GM21423 (cell line): Measurements from ENCODE around the gene ACP7.
"Not testable (repeated sequence)": the region's sequence is repeated elsewhere in the genome, so short reads cannot be mapped to it uniquely, and the experiment has no call there.

Experiments used
- ATAC-seq: cut with Tn5 transposase; IDR thresholded peaks from one replicate; pipeline ENCODE4 v1.9.1; 2021; ENCODE audit warnings: mild to moderate bottlenecking, moderate library complexity; ENCODE audit not compliant: unreplicated experiment

The ACP7 gene

DNA sequence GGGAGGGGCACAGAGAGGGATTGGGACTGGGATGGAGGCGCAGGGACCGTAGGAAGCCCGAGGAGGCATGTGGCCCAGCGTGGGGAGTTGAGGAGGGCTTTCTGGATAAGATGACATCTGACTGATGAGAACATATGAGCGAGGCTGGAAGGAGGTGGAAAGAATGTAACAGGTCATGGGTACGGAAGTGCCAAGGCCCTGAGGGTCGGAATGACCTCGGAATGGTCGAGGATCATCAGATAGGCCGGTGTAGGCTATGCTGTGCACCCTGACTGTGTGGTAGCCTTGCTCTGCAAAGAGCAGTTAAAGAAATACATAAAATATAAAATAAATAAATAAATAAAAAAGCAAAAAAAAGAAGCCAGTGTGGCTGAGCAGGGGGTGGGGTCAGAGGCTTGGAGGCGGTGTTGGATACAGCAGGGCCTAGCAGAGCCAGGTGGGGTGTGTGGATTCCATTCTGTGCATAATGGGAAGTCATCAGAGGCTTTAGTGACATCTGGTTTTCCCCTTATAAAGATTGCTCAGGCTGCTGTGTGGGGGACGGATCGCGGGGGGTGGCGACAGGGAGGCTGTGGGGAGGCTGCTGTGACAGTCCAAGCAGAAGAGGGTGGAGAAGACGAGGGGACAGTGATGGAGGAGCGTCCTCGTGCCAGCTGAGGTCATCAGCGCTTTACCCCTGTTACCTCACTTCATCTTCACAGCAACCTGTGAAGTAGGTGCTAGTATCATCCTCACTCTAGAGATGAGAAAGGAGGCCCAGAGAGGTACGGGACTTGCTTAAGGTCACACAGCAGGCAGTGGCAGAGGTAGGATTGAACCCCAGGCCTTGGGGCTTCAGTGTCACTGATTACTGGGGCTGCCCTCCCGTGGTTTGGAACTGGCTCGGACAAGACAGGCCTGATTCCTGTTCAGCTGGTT is 46.4 kb downstream of the ACP7 start:
- no peak for ATAC-seq

DNA sequence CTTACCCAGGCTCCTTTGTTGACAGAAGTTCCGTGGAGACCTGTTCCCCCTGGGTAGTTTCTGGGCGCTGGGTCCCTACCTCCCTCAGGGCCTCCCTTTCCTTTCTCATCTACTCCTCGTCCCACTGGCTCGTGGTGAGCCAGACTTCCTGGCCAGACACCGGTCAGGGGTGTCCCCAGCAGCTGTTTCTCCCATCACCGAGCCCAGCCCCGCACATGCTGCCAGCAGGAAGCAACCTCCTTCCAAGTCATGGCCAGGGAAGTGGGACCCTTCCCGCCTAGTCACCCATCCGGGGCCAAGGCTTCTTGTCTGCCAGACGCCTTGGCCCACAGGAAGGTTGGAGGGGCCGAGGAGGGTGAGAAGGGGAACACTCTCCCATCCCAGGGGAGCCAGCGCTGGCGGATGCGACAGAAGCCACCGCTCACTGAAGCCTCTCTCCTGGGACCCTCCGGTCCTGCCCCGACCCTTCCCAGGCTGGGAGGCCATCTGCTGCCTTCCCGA is 47.1 kb downstream of the ACP7 start:
- no peak for ATAC-seq

DNA sequence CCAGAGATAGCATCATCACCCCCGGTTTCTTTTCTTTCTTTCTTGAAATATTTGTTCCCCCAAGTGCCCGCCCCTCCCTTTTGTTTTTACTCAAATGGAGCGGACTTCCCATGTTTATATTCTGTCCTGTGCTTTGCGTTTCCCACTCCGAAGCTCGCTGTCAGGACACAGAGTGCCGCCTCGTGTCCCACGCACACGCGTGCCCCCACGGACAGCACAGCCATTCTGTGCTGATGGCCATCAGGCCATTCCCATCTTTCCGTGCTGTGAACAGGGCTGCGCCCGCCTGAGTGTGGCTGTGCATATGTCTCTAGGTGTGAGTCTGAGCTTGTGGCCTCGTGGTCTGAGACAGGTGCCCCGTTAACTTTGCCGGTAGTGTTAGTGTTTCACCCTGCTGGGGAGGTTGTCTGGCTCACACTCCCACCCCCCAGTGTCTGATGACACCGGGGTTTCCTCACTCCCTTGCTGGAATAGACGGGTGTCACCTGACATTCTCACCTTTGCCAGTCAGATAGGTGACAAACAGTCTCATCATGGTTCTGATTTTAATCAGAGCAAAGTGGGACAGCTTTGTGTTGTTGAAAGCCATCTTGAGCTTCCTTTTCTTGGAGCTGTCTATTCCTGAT is 48.3 kb downstream of the ACP7 start:
- no peak for ATAC-seq

DNA sequence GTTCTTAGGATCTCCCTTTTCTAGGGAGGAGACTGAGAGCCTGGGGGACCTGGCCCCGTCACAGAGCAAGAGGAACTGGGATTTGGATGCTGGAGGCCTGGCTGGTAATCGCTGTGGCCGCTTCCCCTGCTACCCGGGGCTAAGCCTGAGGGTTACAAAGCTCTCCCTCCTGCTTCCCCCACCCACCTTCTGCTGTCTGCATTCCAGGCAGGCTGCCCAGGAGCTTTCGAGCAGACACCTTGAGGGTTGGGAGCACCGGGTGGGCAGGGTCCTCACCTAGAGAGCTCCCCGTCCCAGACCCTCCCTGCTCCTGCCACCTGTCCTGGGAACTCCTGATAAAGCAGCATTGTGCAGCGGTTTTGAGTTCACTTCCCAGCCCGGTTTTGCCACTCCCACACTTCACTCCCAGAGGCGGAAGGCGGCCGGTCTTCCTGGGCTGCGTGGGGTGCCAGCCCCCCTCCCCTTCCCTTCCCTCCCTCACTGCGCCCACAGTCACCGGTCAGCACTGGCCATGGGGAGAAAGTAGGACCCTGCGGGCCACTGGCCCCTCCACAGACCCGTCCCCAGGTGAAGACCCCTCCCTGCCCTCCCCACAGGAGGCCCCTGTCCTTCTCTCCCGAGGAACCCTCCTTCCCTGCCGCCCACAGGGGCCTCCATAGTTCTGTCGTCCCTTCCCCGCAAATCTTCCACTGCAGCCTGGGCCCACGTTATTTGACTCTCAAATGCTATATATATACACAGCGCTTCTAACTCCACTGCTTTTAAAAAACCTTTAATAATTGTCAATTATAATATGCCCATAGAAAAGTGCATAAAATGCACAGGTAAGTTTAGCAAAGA is 49.5 kb downstream of the ACP7 start:
- no peak for ATAC-seq

DNA sequence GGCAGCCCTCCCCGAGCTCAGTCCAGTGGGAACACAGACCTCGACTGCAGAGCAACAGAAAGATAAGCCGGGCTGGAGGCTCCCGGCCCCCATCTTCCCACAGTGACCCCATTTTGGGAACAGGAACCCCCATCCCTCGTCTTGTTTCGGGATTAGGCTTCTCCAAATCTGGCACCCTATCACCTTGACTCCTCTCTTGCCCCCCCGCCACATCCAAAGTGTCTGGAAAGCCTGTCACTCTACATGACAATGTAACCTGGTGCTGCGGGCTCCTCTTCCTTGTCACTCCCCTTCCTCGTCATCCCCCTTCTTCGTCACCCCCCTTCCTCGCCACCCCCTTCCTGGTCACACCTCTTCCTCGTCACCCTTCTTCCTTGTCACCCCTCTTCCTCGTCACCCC is 51.5 kb downstream of the ACP7 start:
- ATAC-seq, result no peak

DNA sequence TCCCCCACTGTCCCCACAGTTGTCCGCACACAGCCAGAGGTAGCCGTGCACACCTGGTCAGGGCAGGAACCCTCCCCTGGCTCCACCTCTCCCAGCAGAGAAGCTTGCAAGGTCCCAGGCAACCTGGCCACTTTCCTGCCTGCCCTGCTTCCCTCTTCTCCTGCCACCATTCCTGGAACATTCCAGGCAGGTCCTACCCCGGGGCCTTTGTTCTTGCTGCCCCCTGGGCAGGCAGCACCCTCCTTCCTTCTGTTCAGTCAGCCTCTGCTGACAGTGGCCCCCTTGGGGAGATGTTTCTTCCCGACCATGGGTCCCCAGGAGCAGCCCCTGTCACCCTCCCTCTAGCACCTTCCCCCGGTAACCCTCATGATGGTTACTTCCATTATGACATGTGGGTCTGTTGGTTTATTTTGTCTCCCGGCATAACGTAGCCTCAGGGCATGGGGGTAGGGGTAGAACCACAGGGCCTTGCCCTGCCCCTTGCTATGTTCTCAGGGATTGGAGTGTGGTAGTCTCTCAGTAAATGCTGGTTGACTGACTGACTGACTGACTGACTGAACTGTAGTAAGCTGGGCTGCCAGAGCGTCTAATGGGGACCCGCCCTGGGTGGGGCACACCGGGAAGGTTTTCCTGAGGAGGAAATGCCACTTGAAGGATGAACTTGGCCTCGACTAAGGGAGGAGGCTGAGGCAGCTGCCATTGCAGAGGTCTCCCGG is 52.2 kb downstream of the ACP7 start:
- ATAC-seq, result no peak

DNA sequence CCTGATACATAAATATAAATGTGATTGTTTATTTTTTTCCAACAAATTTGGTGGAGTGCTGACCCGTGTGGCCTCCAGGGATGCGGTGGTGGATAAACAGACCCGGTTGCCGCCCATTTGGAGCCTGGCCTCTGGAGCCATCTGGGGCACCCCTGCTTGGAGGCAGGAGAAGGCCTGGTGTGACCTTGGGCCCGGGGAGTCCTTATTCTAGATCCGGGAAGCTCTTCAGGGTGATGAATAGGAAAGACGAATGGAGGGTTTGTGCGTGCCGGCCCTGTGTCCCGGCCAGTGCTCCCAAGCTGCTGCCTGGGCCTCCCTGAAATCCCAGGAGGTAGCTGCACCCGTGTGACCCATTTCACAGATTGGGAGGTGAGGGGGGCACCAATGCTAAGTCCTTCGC is 53.0 kb downstream of the ACP7 start:
- no peak for ATAC-seq

DNA sequence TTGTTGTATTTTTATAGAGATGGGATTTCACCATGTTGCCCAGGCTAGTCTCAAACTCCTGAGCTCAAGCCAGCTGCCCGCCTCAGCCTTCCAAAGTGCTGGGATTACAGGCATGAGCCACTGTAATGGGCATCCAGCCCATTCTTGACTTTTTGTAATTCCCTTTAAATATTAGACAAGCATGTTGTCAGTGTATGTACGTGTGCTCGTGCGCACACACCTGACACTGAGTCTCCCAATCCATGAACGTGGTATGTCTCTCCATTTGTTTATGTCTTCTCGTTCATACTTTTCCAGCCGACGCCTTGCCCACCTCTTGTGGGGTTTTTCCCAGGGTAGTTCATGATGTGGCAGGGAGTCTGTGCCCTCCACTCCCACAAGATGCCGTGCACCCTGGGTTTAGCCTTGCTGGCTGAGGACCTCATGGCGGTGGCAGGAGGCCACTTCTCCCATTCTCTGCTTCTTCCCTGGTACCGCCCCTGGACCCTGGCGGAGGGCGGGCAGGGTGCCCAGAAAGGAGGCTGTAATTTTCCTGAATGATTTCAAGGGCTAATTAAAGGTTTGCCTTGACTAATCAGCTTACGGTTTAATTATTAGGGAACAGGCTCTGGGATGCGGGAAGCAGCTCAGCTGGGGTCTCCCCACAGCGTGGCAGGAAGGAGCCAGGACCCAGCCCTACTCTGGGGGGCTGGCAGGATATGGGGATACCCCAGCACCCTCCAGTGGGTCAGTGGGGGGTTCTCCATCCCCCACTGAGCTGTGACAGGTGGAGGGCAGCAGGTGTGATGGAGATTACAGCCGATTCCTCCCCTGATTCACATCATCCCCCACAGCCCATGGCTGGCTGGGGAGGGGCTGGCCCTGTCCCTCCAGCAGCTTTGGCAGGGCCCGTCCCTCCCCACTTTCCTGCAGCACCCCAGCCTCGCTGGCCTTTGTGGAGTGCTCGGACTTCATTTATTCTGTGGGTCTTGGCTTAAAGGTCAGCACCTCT is 54.3 kb downstream of the ACP7 start:
- ATAC-seq, result no peak

DNA sequence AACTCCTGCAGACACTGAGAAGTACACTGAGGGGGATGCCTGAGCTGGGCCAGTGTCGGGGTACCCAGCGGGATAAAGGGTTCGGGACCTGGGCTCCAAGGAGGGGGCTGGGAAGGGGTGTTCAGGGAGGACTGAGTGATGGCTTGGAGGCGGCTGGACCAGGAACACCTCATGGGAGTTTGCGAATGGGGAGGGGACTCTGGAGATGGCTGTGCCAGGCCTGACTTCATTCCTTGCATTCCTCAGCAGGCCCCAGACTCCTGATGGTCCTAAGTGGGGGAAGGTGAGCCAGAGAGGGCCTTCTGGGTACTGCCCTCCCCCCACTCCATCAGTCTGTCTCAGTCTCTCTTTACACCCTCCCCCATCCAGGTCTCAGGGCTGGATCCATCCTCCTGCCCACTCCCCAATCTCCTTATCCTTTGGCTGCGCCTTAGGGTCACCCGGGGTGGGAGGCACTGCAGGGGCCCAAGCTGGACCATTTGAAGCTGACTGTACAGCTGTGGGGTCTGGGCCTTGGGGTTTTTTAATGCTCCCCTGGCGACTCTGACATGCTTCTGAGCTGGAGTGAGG is 55.2 kb downstream of the ACP7 start:
- no peak for ATAC-seq

DNA sequence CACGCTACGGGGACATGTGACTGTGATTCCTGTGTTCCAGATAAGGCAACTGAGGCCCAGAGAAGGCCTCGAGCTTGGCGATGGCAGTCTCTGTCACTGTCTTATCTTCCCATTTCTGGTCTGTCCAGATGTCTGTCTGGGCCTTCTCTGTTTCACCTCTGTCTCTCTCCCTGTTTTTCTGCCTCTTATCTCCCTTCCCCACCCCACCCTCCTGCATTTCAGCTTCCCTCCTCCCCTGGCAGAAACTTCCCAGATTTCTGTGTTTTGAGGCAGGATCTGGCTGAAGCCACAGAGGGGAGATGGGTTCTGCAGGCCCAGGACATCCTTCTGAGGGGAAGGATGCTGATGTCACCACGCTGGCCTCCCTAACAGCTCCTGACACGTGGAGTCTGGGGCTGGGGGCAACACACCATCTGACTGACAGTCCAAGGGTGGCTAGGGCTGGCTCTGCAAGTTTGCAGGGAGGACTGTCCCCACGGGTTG is 55.8 kb downstream of the ACP7 start:
- ATAC-seq, result no peak

DNA sequence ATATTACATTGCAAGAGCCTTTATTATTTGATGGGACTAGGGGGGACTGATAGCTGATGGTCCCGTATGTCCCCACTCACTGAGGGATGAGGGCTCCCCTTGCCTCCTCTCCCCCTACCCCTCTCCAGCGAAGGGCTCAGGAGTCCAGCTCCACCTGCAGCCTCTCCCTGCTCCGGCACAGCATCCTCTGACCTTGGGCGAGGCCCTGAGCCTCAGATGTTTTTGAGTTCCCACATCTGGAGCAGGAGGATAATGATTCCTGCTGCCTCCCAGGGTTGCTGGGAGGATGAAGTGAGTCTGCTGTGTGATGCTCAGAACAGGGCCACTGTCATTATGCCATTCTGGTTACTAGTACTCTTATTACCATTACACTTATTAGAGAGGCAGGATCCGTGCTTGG is 56.4 kb downstream of the ACP7 start:
- no peak for ATAC-seq

DNA sequence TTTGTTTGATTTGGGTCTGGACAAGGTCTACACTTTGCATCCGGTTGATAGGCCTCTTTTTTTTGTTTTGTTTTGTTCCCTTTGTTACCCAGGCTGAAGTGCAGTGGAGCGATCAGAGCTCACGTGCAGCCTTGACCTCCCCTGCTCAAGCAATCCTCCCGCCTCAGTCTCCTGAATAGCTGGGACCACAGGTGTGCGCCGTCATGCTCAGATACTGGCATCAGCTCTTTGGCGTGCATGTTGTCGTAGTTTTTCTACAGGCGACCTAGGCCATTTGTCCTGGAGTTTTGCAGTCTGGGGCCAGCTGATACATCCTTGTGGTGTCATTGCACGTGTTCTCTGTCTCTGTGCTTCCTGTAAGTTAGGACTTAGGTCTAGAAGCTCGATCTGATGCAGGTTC is 57.8 kb downstream of the ACP7 start:
- no peak for ATAC-seq

DNA sequence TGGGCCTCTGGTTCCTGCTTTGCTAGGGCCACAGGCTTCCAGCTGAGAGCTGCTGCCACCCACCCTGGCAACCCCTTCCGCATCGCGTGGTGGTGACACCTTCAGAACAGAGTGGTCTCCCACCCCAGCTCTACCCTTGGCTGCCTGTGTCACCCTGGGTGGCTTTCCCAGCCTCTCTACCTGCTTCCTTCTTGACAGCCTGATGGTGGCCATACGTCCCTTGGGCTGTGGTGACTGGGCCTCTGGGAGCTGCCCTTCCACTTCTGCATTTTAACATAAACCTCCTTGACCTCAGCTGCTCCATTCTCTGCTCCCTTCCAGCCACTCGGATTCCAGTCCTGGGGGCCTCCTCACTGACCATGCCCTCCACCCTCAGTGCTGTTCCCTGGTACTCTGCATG is 58.5 kb downstream of the ACP7 start:
- ATAC-seq, result no peak

DNA sequence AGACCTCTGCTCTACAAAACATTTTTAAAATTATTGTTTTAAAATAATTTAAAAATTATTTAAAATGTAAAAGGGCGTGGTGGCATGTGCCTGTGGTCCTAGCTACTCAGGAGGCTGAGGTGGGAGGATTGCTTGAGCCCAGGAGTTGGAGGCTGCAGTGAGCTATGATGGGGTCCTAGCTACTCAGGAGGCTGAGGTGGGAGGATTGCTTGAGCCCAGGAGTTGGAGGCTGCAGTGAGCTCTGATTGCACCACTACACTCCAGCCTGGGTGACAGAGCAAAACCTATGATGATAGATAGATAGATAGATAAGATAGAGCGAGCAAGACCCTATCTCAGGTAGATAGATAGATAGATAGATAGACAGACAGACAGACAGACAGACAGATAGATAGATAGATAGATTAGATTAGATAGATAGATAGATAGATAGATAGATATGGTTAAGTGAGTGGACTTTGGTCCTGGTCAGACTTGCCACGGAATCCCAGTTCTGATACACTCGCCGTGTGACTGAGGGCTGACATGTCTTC is 59.7 kb downstream of the ACP7 start:
- ATAC-seq, result not testable (repeated sequence)

DNA sequence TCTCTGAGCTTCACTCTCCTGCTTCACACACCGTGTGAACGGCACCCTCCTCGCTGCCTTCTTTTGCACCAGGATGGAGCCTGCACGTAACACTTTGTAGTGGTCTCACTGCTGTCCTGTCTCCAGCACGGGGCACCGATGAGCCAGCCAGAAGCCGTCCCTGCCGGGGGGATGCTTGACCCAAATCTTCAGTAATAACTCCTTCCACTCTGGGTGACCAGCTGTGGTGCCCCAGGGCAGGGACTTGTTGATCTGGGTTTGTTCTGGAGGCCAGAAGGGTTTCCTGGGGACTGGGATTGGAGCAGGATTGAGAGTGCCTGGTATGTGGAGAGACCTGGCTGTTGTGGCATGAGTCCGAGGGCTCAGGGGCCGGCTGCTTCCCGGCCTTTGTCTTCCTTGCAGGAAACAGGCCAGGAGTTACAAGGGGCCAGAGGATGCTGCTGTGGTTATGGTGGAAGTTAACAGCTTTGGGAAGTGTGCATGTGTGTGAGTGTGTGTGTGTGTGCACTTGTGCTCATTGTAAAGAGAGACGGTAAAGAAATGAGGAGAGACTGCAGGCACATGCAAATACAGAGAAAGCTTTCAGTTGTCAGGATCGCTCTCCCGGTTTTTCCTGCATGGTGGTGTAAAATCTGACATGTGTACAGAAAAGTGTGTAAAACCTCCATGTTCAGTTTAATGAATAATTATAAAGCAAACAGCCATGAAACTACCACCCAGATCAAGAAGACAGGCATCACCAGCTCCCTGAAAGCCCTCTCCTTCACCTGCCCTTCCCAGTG is 60.3 kb downstream of the ACP7 start:
- ATAC-seq, result no peak

DNA sequence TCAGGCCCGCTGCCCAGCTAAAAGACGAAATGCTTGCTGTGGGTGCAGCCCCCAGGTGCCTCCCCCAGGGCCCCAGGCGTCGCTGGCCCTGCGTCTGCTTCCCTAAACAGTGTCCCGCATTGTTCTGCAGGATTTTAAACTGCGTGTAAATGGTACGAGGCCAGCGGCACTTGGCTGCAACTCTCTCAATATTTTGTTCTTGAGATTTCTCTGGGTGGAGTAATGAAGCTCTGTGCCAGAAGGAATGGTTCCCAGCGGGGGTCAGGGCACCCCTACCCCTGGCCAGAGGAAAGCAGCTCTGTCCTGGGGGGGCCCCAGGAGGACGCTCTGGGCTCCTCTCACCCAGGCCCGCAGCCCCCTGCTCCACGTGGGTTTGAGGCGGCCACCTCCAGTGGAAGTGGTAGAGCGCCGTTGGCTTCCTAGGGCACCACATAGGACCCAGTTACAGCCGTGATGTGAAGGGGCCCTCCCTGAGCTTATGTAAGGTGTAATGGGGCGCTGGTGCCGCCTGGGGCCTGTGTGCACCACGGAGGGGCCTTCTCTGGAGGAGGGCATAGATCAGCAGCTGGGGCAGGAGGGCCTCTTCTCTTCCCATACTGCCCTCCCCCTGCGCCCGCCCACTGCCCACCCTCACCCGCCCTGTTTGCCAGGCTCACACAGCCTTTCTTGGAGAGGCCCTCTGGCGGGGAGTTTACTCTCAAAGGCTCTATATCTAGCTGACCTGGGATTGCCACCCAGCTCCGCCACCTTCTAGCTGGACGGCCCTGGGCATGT is 61.2 kb downstream of the ACP7 start:
- no peak for ATAC-seq

DNA sequence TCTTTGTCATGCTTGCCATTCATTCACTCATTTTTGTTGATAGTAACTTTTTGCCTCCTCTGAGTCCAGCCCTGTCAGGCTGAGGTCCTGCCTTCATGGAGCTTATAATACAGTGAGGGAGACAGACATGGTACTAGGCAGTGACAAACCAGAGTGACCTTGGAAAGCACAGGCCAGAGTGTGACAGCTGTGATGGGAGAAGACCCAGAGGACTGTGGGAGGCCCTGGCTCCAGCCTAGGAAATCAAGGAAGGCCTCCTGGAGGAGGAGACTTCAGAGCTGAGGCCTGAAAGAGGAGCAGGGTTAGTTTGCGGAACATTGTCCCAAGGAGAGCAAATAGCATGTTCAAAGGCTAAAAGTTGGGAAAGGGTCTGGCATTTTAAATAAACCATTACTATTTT is 61.9 kb downstream of the ACP7 start:
- no peak for ATAC-seq
